GM19035 (cell line): ENCODE data around the gene MAP1B.

Experiments used
- ATAC-seq: cut with Tn5 transposase; IDR thresholded peaks from one replicate; pipeline ENCODE4 v1.9.1; 2021; ENCODE audit not compliant: unreplicated experiment

MAP1B gene

GRCh38 chr5:72216756-72217155 lies 109.5 kb downstream of the MAP1B start:
- ATAC-seq: no peak

DNA sequence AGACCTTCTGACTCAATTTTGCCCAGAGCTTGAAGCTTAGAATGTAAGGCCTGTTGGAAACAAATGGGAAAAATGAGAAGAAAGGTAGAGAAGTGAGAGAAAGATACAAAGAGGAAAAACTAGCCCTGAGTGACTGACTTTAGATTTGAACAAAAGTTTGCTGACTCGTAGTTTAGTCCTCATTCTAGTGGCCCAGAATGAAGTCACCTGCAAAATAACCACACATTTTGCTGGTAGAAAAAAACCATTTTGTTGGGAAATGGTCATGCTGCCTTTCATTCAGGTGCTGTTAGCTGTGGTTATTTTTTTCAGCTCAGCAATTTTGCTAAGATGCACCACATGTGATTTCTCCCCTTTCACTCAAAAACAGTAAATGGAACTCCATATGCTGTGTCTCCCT lies 113.8 kb downstream of the MAP1B start:
- no peak for ATAC-seq

DNA sequence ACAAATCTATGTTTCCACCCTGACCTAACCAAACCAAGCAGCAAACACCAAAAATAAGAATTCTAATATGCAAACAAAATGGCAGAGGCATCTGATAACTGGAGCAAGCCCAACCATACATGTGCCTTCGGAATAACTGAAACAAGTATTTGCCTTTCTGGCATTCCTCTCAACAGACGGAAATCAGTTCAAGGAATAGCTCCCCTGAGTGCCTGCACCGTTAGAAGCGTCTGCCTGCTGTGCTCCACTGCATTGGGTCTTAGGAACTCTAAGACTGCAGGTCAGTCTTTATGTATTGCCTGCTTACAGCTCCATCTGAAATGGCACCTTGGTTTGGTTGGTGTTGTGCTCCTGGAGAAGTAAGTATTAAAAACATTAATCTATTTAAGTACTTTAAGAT lies 114.3 kb downstream of the MAP1B start:
- ATAC-seq: no peak

- ATAC-seq: no peak
Measured at GRCh38 chr5:72222521-72222920, 115.2 kb downstream of the MAP1B start.

DNA sequence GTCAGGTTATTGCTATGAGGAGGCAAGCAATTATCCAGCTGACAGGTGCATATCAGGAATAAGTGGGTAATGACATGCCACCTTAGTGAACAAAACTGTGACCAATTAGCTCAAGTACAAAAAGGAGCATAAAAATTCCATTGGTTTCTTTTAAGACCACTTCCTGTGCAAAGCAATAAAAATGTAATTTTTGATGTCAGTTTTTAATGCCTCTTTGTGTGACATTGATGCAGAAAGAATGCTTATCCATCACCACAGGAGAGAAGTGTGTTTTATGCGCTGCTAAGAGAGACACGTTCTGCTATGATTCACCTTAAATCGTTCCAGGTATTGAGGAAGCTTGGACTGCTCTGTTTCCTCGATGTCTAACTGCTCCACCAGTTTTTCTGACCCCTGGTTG lies 116.1 kb downstream of the MAP1B start:
- ATAC-seq: no peak

- ATAC-seq: no peak
Measured at GRCh38 chr5:72224946-72225463, 117.7 kb downstream of the MAP1B start.

DNA sequence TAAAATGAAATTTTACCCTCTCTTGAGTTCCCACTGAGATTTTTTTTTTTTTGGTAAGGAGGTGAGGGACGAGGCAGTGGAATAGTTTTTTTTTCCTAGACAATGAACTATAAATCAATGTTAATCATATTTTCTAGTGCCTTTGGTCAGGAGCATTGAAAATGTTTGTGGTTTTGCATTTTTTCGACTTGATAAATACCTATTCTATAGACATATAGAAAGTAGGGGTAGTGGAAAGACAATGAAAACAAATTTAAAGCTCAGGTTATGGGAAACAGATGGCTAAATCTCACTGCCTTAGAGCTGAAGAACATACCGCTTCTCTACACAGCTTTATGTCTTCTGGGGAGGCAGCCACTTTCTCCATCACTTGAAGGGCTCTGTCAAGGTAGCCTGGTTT lies 118.5 kb downstream of the MAP1B start:
- ATAC-seq: no peak

DNA sequence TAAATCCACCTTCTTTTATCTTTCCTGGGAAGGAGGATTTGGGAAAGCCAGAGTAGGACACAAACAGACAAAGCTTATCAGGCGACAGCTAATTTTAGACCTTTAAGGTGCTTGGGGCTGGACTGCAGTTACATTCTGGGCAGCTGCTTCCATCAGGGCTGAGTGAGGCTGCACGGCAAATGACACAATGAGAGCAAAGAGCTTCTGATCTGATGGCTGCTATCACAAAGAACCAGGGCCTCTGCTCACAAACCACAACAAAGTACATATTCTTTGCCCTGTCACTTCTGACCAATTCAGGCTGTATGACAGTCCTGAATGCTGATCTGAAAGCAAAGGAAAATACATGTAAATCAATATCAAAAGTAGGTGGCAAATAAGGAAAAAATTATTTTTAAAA lies 119.7 kb downstream of the MAP1B start:
- no peak for ATAC-seq

- ATAC-seq: no peak
Measured at GRCh38 chr5:72228960-72229359, 121.7 kb downstream of the MAP1B start.

GRCh38 chr5:72231991-72232703 lies 124.9 kb downstream of the MAP1B start:
- ATAC-seq: no peak

DNA sequence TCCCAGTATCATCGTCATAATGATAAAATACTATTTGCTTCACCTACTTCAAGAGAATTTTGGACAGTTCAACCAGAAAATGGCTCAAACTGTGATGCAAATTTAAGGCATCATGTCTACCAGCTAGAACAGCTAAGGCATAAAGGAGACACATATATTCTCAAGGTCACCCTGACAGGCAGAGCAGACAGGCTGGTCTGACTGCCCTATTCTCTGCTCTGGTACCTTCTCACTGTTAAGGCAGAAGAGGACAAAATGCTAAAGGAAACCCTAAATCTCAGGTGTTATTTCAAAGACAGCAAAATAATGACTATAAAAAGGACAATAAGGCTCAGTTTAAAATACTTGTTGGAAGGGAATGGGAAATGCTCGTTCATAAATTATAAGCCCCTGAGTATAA lies 125.6 kb downstream of the MAP1B start:
- ATAC-seq: no peak

- no peak for ATAC-seq
Measured at GRCh38 chr5:72233835-72234234, 126.6 kb downstream of the MAP1B start.

DNA sequence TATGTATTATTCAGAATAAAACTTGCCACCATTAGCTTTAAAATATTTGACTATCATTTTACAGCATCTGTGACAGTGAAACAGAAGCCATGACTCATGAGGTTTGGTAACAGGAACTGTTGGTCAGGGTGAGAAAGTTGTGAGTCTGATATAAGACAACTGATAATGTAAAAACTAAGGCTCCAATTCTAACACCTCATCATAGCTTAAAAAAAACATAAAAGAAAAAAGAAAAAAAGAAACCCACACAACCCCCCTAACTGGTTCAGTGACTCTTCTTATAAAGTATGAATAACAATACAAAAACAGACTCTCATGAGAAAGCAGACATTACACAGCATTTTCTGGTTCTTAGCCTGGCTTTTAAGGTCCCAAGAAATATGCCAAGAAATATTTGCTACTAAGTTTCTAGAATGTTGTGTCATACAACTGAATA lies 127.0 kb downstream of the MAP1B start:
- ATAC-seq: peak; percentile 90

- ATAC-seq: no peak
Measured at GRCh38 chr5:72234868-72235267, 127.6 kb downstream of the MAP1B start.

GRCh38 chr5:72235725-72236124 lies 128.4 kb downstream of the MAP1B start:
- no peak for ATAC-seq

GRCh38 chr5:72237415-72237814 lies 130.1 kb downstream of the MAP1B start:
- no peak for ATAC-seq

- no peak for ATAC-seq
Measured at GRCh38 chr5:72237879-72238278, 130.6 kb downstream of the MAP1B start.

GRCh38 chr5:72238712-72239445 lies 131.6 kb downstream of the MAP1B start:
- ATAC-seq: no peak

DNA sequence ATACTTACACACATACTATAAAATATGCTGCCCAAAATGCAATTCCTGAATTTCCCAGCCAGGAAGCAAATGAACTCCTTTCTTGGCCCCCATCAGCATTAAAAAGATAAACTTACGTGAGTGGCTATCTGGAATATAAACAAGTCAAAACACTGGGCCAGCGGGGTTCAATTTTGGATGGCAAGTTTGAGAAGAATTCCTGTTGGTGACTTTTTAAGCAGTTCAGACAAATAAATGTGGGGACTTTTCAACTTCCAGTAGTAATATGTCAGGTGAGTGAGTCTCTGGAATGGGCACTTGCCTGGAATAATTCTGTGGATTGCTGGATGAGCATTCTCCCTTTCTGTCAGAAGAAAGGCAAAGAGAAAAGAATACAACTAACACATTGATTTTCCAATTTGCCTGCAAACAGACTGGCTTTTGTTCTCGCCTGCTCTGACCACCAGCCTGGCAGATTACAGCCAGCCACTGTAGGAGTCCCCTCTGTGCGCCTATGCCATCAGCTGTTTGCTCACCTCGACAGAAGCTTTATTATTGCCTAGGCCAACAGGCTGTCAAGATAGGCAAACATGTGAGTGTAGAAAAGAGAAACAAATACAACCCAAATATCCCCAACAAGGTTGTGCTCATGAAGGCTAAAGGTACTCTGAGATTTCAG lies 134.2 kb downstream of the MAP1B start:
- ATAC-seq: no peak

- no peak for ATAC-seq
Measured at GRCh38 chr5:72242796-72243475, 135.7 kb downstream of the MAP1B start.

DNA sequence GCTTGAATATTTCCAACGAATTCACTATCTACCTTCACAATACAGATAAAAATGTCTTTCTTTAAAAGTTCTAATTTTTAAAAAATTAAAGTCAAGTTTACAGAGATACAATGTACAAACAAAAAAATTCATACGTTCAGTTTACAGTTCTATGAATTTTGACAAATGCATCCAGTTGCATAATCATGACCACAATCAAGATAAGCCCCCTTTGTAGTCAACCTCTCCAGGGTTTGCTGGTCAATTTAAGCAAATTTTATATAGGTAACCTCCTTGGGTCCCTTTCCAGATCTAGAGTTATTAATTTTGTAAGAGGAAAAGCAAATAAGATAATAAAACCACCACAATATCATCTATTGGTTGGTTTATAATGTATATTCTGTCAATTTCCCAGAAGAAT lies 136.4 kb downstream of the MAP1B start:
- no peak for ATAC-seq
